A673 (cell line): ENCODE measurements around the gene PIK3CD.

ENCODE experiments used
- EZH2 ChIP-seq: fragments of 200-600 bp; sonication (generic); IDR thresholded peaks from 2 replicates; pipeline ENCODE4 v1.6.1; 2017; ENCODE audit warnings: borderline replicate concordance, low read depth, mild to moderate bottlenecking, mixed read lengths, antibody characterized with exemption, low read length; ENCODE audit not compliant: poor library complexity, severe bottlenecking
- TF ChIP-seq, protein P1 (sequence below): fragments of 300-800, 200-600 bp; sonication (generic); conservative IDR thresholded peaks from 2 replicates; pipeline ENCODE4 v1.5.1; 2017; ENCODE audit warnings: low read depth, mild to moderate bottlenecking, antibody characterized with exemption, low read length, moderate library complexity, mixed read lengths

DNA sequence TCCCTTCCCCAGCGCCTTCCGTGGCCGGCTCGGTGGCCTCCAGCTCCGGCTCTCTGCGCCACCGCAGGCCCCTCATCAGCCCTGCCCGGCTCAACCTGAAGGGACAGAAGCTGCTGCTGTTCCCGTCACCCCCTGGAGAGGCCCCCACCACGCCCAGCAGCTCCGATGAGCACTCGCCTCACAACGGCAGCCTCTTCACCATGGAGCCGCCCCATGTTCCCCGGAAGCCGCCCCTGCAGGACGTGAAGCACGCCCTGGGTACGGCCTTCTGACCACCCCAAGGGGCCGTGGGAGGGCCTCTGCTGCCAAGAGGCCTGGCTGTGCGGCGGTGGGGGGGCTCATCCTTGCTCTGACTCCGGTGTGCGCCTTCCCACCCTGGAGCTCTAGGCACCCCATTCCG, 41.0 kb upstream of the PIK3CD start:
- TF ChIP-seq, protein P1, sequence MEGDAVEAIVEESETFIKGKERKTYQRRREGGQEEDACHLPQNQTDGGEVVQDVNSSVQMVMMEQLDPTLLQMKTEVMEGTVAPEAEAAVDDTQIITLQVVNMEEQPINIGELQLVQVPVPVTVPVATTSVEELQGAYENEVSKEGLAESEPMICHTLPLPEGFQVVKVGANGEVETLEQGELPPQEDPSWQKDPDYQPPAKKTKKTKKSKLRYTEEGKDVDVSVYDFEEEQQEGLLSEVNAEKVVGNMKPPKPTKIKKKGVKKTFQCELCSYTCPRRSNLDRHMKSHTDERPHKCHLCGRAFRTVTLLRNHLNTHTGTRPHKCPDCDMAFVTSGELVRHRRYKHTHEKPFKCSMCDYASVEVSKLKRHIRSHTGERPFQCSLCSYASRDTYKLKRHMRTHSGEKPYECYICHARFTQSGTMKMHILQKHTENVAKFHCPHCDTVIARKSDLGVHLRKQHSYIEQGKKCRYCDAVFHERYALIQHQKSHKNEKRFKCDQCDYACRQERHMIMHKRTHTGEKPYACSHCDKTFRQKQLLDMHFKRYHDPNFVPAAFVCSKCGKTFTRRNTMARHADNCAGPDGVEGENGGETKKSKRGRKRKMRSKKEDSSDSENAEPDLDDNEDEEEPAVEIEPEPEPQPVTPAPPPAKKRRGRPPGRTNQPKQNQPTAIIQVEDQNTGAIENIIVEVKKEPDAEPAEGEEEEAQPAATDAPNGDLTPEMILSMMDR, result no peak
- no peak for TF ChIP-seq EZH2
